H1 (cell line): Measurements from ENCODE around the gene TEAD1. TPM values are rescaled to one million over a fixed set of nuclear protein-coding genes. Genes with fewer than 3 reads are reported as not detected.

Source experiments
- ASH2L ChIP-seq: fragments of 200-600, 300-600 bp; sonication (generic); IDR thresholded peaks from one replicate; pipeline ENCODE4 v1.7.1; 2017; ENCODE audit warnings: low read length
- BACH1 ChIP-seq: IDR thresholded peaks from 2 replicates; pipeline ENCODE4 v1.6.1; 2012; ENCODE audit warnings: low read length, improper control_type of control experiment
- CEBPB ChIP-seq: IDR thresholded peaks from 2 replicates; pipeline ENCODE4 v1.6.1; 2012; ENCODE audit warnings: low read depth, low read length
- CHD1 ChIP-seq: IDR thresholded peaks from 2 replicates; pipeline ENCODE4 v1.6.1; 2012; ENCODE audit warnings: low read depth, low read length, improper control_type of control experiment
- TAF7 ChIP-seq: optimal IDR thresholded peaks from 2 replicates; pipeline ENCODE3; 2011; ENCODE audit warnings: low read depth, mild to moderate bottlenecking, inconsistent platforms, low read length, moderate library complexity, borderline replicate concordance
- USF2 ChIP-seq: IDR thresholded peaks from 2 replicates; pipeline ENCODE4 v1.6.1; 2011; ENCODE audit warnings: low read length, improper control_type of control experiment
- polyA plus RNA-seq, 7 experiments: library from polyadenylated mRNA; depleted of rRNA in 3 of 7; stranded (reverse) in 5 of 7; unstranded in 2 of 7; fragments of >200 nt in 5 of 7; fragments of 200-250 nt in 2 of 7; gene quantifications; 1 replicate in 5 of 7; 2 replicates in 1 of 7; 4 replicates in 1 of 7; pipeline versions ENCODE4 v1.2.1 to v1.2.3, GENCODE V29; 2011 to 2013; ENCODE audit warnings: missing spikeins in 2 of 7, mixed read lengths in 2 of 7
- total RNA-seq: library from RNA; stranded (reverse); fragmentation: NEBNext Ultra II Directional; extraction: Animal tissue kit (Norgen Biotek cat#: 25700); gene quantifications from 2 replicates; pipeline ENCODE4 v1.2.1, GENCODE V29; 2021

TEAD1 gene
- total and polyA plus RNA-seq, 2 of the 8 experiments (the other 6 are each of a cell fraction or from before 2014, with no cell fraction given), result 15.6 to 67.4 TPM

GRCh38 chr11:12784987-12785386 lies 110.8 kb downstream of the TEAD1 start (continued):
- TF ChIP-seq BACH1 (no peak), USF2 (no peak), TAF7 (no peak), CHD1 (no peak), ASH2L (no peak), CEBPB (no peak)
- TF ChIP-seq, all 59 proteins: peak for 0
